Activated CD4-positive, alpha-beta memory T cell treated with anti-CD3 and anti-CD28 coated beads, Interleukin-2, amount 10 ng/mL, durations not matched to agents 7 days and 5 days (primary cell): Measurements from ENCODE around the gene RPRD1A. TPM values are rescaled to one million over a fixed set of nuclear protein-coding genes. Genes with fewer than 3 reads are reported as not detected.
"Not testable (repeated sequence)": the region's sequence is repeated elsewhere in the genome, so short reads cannot be mapped to it uniquely, and the experiment has no call there.

Source experiments
- CTCF ChIA-PET: fragments of 350-600 bp; sonication (Branson Sonifier 250); formaldehyde crosslinking; loops from one replicate; lab custom pipeline; 2021; ENCODE audit warnings: antibody characterized with exemption, inconsistent platforms; lab: Charles Lee
- POLR2A ChIA-PET: fragments of 350-600 bp; sonication (Branson Sonifier 250); formaldehyde crosslinking; loops from one replicate; lab custom pipeline; 2021; ENCODE audit warnings: antibody characterized with exemption; lab: Charles Lee
- DNase-seq: peaks from one replicate; pipeline ENCODE4 v3.0.0-alpha.2; 2020
- H3K27ac Mint-ChIP-seq: one replicate; pipeline ENCODE4 v1.8.0; 2021; ENCODE audit warnings: mild to moderate bottlenecking, mixed read lengths
- H3K27me3 Mint-ChIP-seq: one replicate; pipeline ENCODE4 v1.8.0; 2021; ENCODE audit warnings: mixed read lengths
- H3K36me3 Mint-ChIP-seq: one replicate; pipeline ENCODE4 v1.8.0; 2021; ENCODE audit warnings: low read depth, mixed read lengths
- H3K4me1 Mint-ChIP-seq: one replicate; pipeline ENCODE4 v1.8.0; 2021; ENCODE audit warnings: mixed read lengths
- H3K4me3 Mint-ChIP-seq: one replicate; pipeline ENCODE4 v1.8.0; 2021; ENCODE audit warnings: mild to moderate bottlenecking, mixed read lengths
- H3K9me3 Mint-ChIP-seq: one replicate; pipeline ENCODE4 v1.8.0; 2021; ENCODE audit warnings: mixed read lengths
- total RNA-seq, 2 experiments: library from RNA; stranded (reverse); gene quantifications; one replicate each; pipeline ENCODE4 v1.2.3, GENCODE V29; 2021

The RPRD1A gene, protein sequence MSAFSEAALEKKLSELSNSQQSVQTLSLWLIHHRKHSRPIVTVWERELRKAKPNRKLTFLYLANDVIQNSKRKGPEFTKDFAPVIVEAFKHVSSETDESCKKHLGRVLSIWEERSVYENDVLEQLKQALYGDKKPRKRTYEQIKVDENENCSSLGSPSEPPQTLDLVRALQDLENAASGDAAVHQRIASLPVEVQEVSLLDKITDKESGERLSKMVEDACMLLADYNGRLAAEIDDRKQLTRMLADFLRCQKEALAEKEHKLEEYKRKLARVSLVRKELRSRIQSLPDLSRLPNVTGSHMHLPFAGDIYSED
- total RNA-seq, result 10 to 100 TPM; 25.1 to 27.6 TPM

- Mint-ChIP-seq H3K36me3 (peaks cover 17% of the 10 kb centered on the region), H3K27me3 (peaks cover 3% of the 10 kb centered on the region)
These were observed at the start of gene RPRD1A for GRCh38 chr18:36067055-36067957. RPRD1A (minus strand) TSS chr18:36067559; CDS start chr18:36067404, 155 bp downstream.

GRCh38 chr18:36116771-36117170 lies 49.4 kb upstream of the RPRD1A start:
- DNase-seq, H3K4me3 Mint-ChIP-seq, H3K27ac Mint-ChIP-seq, H3K4me1 Mint-ChIP-seq, H3K9me3 Mint-ChIP-seq, H3K27me3 Mint-ChIP-seq, POLR2A ChIA-PET: not testable (repeated sequence)
- peaks cover 34% of the 10 kb centered on the region for H3K36me3 Mint-ChIP-seq
- CTCF ChIA-PET, result interaction anchor here (0.7 kb wide), 1 partner anchor 12 kb away, joined by 3 read pairs; the partner anchor contains the start of gene SLC39A6

More at GRCh38 chr18:36067055-36067957, at the start of gene RPRD1A:
- Mint-ChIP-seq H3K27ac (peak within 1 kb of the TSS; percentile 83), H3K9me3 (peaks cover 2% of the 10 kb centered on the region), H3K4me1 (peaks cover 32% of the 10 kb centered on the region), H3K4me3 (peak within 1 kb of the TSS; percentile 92)
- ChIA-PET CTCF (interaction anchor here (1.4 to 2.6 kb wide), 2 partner anchors 50 to 62 kb away, joined by 3 to 8 read pairs; partner anchors contain the start of gene SLC39A6), POLR2A (interaction anchor here (0.7 to 2.5 kb wide), 9 partner anchors 10 to 827 kb away, joined by 3 to 17 read pairs (median 3); partner anchors contain the start of genes ELP2, RMP24, SLC39A6 and ZNF397)
- peak; percentile 97 for DNase-seq

GRCh38 chr18:36114738-36115137 lies 47.4 kb upstream of the RPRD1A start:
- POLR2A ChIA-PET, result no interaction called here
- no peak overlapping the region for H3K27ac Mint-ChIP-seq
- H3K27me3 Mint-ChIP-seq, result no peaks in the 10 kb centered on the region
- H3K4me3 Mint-ChIP-seq, result no peak overlapping the region
- CTCF ChIA-PET, result no interaction called here
- H3K4me1 Mint-ChIP-seq, result no peaks in the 10 kb centered on the region
- H3K9me3 Mint-ChIP-seq, result no peaks in the 10 kb centered on the region
- DNase-seq, result no peak
- H3K36me3 Mint-ChIP-seq, result peaks cover 38% of the 10 kb centered on the region

GRCh38 chr18:36114251-36114650 lies 46.9 kb upstream of the RPRD1A start:
- no peaks in the 10 kb centered on the region for H3K4me1 Mint-ChIP-seq
- DNase-seq, result no peak
- peaks cover 38% of the 10 kb centered on the region for H3K36me3 Mint-ChIP-seq
- no peaks in the 10 kb centered on the region for H3K9me3 Mint-ChIP-seq
- POLR2A ChIA-PET, result interaction anchor here (1.8 kb wide), 1 partner anchor 14 kb away, joined by 7 read pairs; the partner anchor contains the start of gene SLC39A6
- CTCF ChIA-PET, result no interaction called here
- H3K27ac Mint-ChIP-seq, result no peak overlapping the region
- H3K27me3 Mint-ChIP-seq, result no peaks in the 10 kb centered on the region
- no peak overlapping the region for H3K4me3 Mint-ChIP-seq

DNA sequence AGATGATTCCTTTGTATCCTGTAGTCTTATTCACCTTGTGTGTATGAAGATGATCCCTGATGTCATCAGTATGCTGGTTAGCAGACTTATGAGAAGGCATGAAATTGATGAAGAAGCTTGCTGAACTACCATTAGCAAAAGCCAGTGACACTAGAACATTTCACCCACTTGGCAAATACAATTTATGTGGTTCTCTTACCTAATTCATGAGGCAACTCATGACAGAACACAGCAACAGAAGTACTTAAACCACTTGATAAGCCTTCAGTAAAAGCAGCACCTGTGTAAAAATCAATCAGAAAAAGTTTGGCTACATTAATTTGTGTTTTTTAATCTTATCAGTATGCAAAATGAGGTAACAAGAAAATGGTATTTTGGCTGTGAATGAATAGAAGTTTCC lies 44.9 kb upstream of the RPRD1A start:
- no peaks in the 10 kb centered on the region for H3K4me1 Mint-ChIP-seq
- ChIA-PET POLR2A (no interaction called here), CTCF (no interaction called here)
- no peaks in the 10 kb centered on the region for H3K9me3 Mint-ChIP-seq
- no peaks in the 10 kb centered on the region for H3K27me3 Mint-ChIP-seq
- H3K4me3 Mint-ChIP-seq, result no peak overlapping the region
- no peak overlapping the region for H3K27ac Mint-ChIP-seq
- no peak for DNase-seq
- H3K36me3 Mint-ChIP-seq, result peaks cover 38% of the 10 kb centered on the region

GRCh38 chr18:36109737-36110136 lies 42.4 kb upstream of the RPRD1A start:
- DNase-seq, result no peak
- Mint-ChIP-seq H3K4me1 (no peaks in the 10 kb centered on the region), H3K27me3 (no peaks in the 10 kb centered on the region), H3K36me3 (peaks cover 24% of the 10 kb centered on the region), H3K4me3 (no peak overlapping the region), H3K9me3 (no peaks in the 10 kb centered on the region), H3K27ac (no peak overlapping the region)
- ChIA-PET CTCF (no interaction called here), POLR2A (no interaction called here)

- Mint-ChIP-seq H3K27ac (no peak overlapping the region), H3K27me3 (no peaks in the 10 kb centered on the region), H3K9me3 (no peaks in the 10 kb centered on the region), H3K4me3 (no peak overlapping the region), H3K4me1 (no peaks in the 10 kb centered on the region), H3K36me3 (peaks cover 19% of the 10 kb centered on the region)
- ChIA-PET POLR2A (no interaction called here), CTCF (no interaction called here)
- no peak for DNase-seq
These were observed 41.2 kb upstream of the RPRD1A start for GRCh38 chr18:36108601-36109000.

GRCh38 chr18:36108196-36108595 lies 40.8 kb upstream of the RPRD1A start:
- Mint-ChIP-seq H3K4me1 (peaks cover 3% of the 10 kb centered on the region), H3K9me3 (no peaks in the 10 kb centered on the region), H3K27me3 (no peaks in the 10 kb centered on the region), H3K4me3 (no peak overlapping the region), H3K36me3 (peaks cover 19% of the 10 kb centered on the region), H3K27ac (no peak overlapping the region)
- ChIA-PET POLR2A (no interaction called here), CTCF (interaction anchor here (0.6 kb wide), 1 partner anchor 30 kb away, joined by 3 read pairs; no protein-coding TSS in a partner anchor)
- DNase-seq, result no peak

DNA sequence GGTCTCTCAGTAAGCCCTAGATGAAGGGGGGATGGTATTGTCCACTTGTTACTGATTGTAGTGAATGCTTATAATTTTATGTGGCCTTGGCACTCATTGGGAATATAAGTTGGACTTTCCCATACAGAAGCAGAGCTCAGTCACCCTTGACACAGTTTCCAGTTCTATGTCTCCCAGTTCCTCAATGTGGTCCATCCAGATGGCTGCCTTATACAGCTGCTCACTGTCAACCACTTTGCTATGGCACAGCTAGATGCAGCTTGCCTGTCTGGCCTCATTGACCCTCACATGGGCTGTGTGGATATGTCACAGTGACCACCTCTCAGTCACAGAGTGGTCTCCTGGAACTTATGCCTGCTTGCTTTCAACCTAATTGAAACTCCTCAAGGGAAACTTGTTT lies 40.1 kb upstream of the RPRD1A start:
- H3K4me3 Mint-ChIP-seq, result no peak overlapping the region
- POLR2A ChIA-PET, result no interaction called here
- no peaks in the 10 kb centered on the region for H3K9me3 Mint-ChIP-seq
- H3K4me1 Mint-ChIP-seq, result peaks cover 5% of the 10 kb centered on the region
- H3K36me3 Mint-ChIP-seq, result peaks cover 16% of the 10 kb centered on the region
- CTCF ChIA-PET, result interaction anchor here (0.6 kb wide), 1 partner anchor 31 kb away, joined by 3 read pairs; no protein-coding TSS in a partner anchor
- no peak overlapping the region for H3K27ac Mint-ChIP-seq
- no peak for DNase-seq
- no peaks in the 10 kb centered on the region for H3K27me3 Mint-ChIP-seq

DNA sequence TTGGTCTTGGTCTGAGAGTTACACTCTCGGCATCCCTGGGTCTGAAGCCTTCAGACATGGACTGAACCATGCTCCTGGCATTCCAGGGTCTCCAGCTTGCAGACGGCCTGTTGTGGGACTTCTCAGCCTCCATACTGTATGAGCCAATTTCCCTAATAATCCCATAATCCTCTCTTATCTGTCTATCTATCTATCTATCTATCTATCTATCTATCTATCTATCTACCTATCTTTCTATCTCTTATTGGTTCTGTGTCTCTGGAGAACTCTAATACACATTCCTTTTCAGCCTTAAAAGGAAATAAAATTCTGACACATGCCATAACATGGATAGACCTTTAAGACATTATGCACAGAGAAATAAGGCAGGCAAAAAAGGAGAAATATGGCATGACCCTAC lies 37.4 kb upstream of the RPRD1A start:
- Mint-ChIP-seq H3K27ac (no peak overlapping the region), H3K36me3 (no peaks in the 10 kb centered on the region), H3K4me1 (peaks cover 5% of the 10 kb centered on the region), H3K27me3 (peaks cover 4% of the 10 kb centered on the region), H3K4me3 (no peak overlapping the region), H3K9me3 (no peaks in the 10 kb centered on the region)
- DNase-seq, result no peak
- POLR2A ChIA-PET, result no interaction called here
- CTCF ChIA-PET, result interaction anchor here (2.1 kb wide), 1 partner anchor 9 kb away, joined by 6 read pairs; no protein-coding TSS in a partner anchor

DNA sequence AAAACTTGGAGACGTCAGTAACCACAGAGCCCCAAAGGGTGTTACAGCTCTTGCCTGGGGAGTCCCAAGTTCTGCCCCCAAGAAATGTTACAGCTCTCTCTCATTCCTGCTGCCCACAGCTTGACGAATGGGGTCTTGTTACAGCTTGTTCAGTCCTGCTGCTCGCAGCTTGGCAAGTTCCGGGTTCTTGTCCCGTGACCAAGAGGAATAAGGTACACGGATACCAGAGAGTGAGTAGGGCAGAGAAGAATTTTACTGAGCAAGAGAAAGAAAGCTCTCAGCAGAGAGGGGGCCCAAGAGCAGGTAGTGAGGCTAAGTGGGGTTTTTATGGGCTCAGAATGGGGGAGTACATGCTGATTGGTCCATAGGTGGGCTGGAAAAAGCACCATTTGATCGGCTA lies 34.6 kb upstream of the RPRD1A start:
- no peaks in the 10 kb centered on the region for H3K9me3 Mint-ChIP-seq
- CTCF ChIA-PET, result no interaction called here
- no peaks in the 10 kb centered on the region for H3K36me3 Mint-ChIP-seq
- H3K27ac Mint-ChIP-seq, result no peak overlapping the region
- H3K27me3 Mint-ChIP-seq, result peaks cover 5% of the 10 kb centered on the region
- DNase-seq, result no peak
- POLR2A ChIA-PET, result no interaction called here
- no peak overlapping the region for H3K4me3 Mint-ChIP-seq
- H3K4me1 Mint-ChIP-seq, result peaks cover 5% of the 10 kb centered on the region

GRCh38 chr18:36099311-36099710 lies 32.0 kb upstream of the RPRD1A start:
- H3K9me3 Mint-ChIP-seq, result no peaks in the 10 kb centered on the region
- ChIA-PET CTCF (interaction anchor here (0.6 to 5.5 kb wide), 3 partner anchors 185 to 475 kb away, joined by 3 to 89 read pairs (median 3); no protein-coding TSS in a partner anchor), POLR2A (no interaction called here)
- H3K27ac Mint-ChIP-seq, result no peak overlapping the region
- no peak overlapping the region for H3K4me3 Mint-ChIP-seq
- H3K36me3 Mint-ChIP-seq, result no peaks in the 10 kb centered on the region
- no peak for DNase-seq
- peaks cover 7% of the 10 kb centered on the region for H3K27me3 Mint-ChIP-seq
- H3K4me1 Mint-ChIP-seq, result peaks cover 5% of the 10 kb centered on the region

GRCh38 chr18:36096955-36097354 lies 29.6 kb upstream of the RPRD1A start:
- CTCF ChIA-PET, result interaction anchor here (1.2 to 5.5 kb wide), 2 partner anchors 10 to 189 kb away, joined by 4 to 89 read pairs; no protein-coding TSS in a partner anchor
- Mint-ChIP-seq H3K27me3 (peaks cover 9% of the 10 kb centered on the region), H3K27ac (no peak overlapping the region), H3K4me1 (peaks cover 12% of the 10 kb centered on the region), H3K4me3 (no peak overlapping the region), H3K9me3 (no peaks in the 10 kb centered on the region), H3K36me3 (no peaks in the 10 kb centered on the region)
- no peak for DNase-seq
- POLR2A ChIA-PET, result no interaction called here
